Astrocyte (in vitro differentiated cells and primary cell): ENCODE data around the gene ANKS1A. TPM values are rescaled to one million over a fixed set of nuclear protein-coding genes. Genes with fewer than 3 reads are reported as not detected.
"Not testable (repeated sequence)": the region's sequence is repeated elsewhere in the genome, so short reads cannot be mapped to it uniquely, and the experiment has no call there.

Source experiments
- DNase-seq: peaks from one replicate; pipeline ENCODE4 v3.0.0-alpha.2; 2010; ENCODE audit warnings: low read depth
- FAIRE-seq: peaks from 2 replicates; lab custom pipeline; 2011; peaks lifted over from hg19 to GRCh38; lab: Jason Lieb, UNC
- H2AFZ ChIP-seq: 2 replicates; pipeline ENCODE4 v1.6.0; 2012; ENCODE audit warnings: low read depth, low read length, inconsistent platforms
- H3K27ac ChIP-seq: 2 replicates; pipeline ENCODE4 v1.5.1; 2011; ENCODE audit warnings: low read depth, low read length, inconsistent platforms
- H3K27me3 ChIP-seq: 2 replicates; pipeline ENCODE4 v1.6.0; 2011; ENCODE audit warnings: low read length, inconsistent platforms; ENCODE audit not compliant: insufficient read depth
- H3K36me3 ChIP-seq: 2 replicates; pipeline ENCODE4 v1.5.1; 2011; ENCODE audit warnings: low read length, inconsistent platforms; ENCODE audit not compliant: insufficient read depth
- H3K4me1 ChIP-seq: 2 replicates; pipeline ENCODE4 v1.5.1; 2011; ENCODE audit warnings: low read length, inconsistent platforms; ENCODE audit not compliant: insufficient read depth
- H3K4me2 ChIP-seq: 2 replicates; pipeline ENCODE4 v1.6.0; 2012; ENCODE audit warnings: low read length, inconsistent platforms
- H3K4me3 ChIP-seq: 2 replicates; pipeline ENCODE4 v1.5.1; 2011; ENCODE audit warnings: low read depth, mild to moderate bottlenecking, low read length, inconsistent platforms; ENCODE audit not compliant: insufficient read depth
- H3K79me2 ChIP-seq: 2 replicates; pipeline ENCODE4 v1.6.0; 2012; ENCODE audit warnings: mild to moderate bottlenecking, low read length, inconsistent platforms; ENCODE audit not compliant: insufficient read depth
- H3K9ac ChIP-seq: 2 replicates; pipeline ENCODE4 v1.6.0; 2012; ENCODE audit warnings: mild to moderate bottlenecking, low read length, inconsistent platforms
- H3K9me3 ChIP-seq: 2 replicates; pipeline ENCODE4 v1.5.1; 2012; ENCODE audit warnings: low read depth, mild to moderate bottlenecking, low read length, inconsistent platforms; ENCODE audit not compliant: insufficient read depth
- H4K20me1 ChIP-seq: 2 replicates; pipeline ENCODE4 v1.6.0; 2012; ENCODE audit warnings: low read length, inconsistent platforms; ENCODE audit not compliant: insufficient read depth
- H3K27ac Mint-ChIP-seq: one replicate; pipeline ENCODE4 v1.8.0; 2021; ENCODE audit warnings: mild to moderate bottlenecking, mixed read lengths; ENCODE audit not compliant: unreplicated experiment
- H3K27me3 Mint-ChIP-seq: one replicate; pipeline ENCODE4 v1.8.0; 2021; ENCODE audit warnings: low read depth, mixed read lengths; ENCODE audit not compliant: unreplicated experiment
- H3K36me3 Mint-ChIP-seq: one replicate; pipeline ENCODE4 v1.8.0; 2021; ENCODE audit warnings: low read depth, mixed read lengths; ENCODE audit not compliant: unreplicated experiment
- H3K4me1 Mint-ChIP-seq: one replicate; pipeline ENCODE4 v1.8.0; 2021; ENCODE audit warnings: low read depth, mixed read lengths; ENCODE audit not compliant: unreplicated experiment
- H3K4me3 Mint-ChIP-seq: one replicate; pipeline ENCODE4 v1.8.0; 2021; ENCODE audit warnings: mild to moderate bottlenecking, moderate library complexity, mixed read lengths; ENCODE audit not compliant: unreplicated experiment
- H3K9me3 Mint-ChIP-seq: one replicate; pipeline ENCODE4 v1.8.0; 2021; ENCODE audit warnings: mild to moderate bottlenecking, mixed read lengths; ENCODE audit not compliant: unreplicated experiment
- EZH2 ChIP-seq: IDR thresholded peaks from 2 replicates; pipeline ENCODE4 v1.6.1; 2012; ENCODE audit warnings: mild to moderate bottlenecking, low read length, inconsistent platforms; ENCODE audit not compliant: insufficient read depth
- total RNA-seq: library from RNA; stranded (reverse); gene quantifications from 2 replicates; pipeline ENCODE4 v1.2.1, GENCODE V29; 2021
- TF ChIP-seq, protein P1 (sequence below): IDR thresholded peaks from 2 replicates; pipeline ENCODE4 v1.5.1; 2011; ENCODE audit warnings: low read depth, mild to moderate bottlenecking, inconsistent platforms, low read length, moderate library complexity; ENCODE audit not compliant: insufficient read depth

ANKS1A gene
- total RNA-seq, 1 donor from 2014 or later, result 18.0 TPM

DNA sequence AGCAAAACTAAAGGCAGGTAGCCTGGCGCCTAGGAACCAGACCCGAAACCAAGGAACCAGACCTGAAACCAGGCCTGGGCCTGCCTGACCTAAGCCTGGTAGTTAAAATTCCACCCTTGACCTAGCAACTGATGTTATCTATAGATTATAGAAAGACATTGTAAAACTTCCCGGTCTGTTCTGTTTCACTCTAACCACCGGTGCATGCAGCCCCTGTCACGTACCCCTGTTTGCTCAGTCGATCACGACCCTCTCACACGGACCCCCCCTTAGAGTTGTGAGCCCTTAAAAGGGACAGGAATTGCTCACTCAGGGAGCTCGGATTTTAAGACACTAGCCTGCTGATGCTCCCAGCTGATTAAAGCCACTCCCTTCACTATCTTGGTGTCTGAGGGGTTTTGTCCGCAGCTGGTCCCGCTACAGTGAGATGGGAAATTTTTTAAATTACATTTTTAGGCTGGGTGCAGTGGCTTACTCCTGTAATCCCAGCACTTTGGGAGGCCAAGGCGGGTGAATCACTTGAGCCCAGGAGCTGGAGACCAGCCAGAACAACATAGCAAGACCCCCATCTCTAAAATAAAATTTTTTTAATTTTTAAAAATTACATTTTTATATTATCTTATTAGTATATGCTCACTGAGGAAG is 115.0 kb downstream of the ANKS1A start:
- H3K4me3 ChIP-seq, H2AFZ ChIP-seq, H4K20me1 ChIP-seq, H3K9me3 ChIP-seq, FAIRE-seq, H3K9ac ChIP-seq, H3K27ac Mint-ChIP-seq, H3K36me3 ChIP-seq, H3K27me3 ChIP-seq, H3K4me2 ChIP-seq, H3K79me2 ChIP-seq, H3K27ac ChIP-seq, DNase-seq, H3K36me3 Mint-ChIP-seq, H3K4me1 ChIP-seq, H3K27me3 Mint-ChIP-seq, H3K4me1 Mint-ChIP-seq, H3K4me3 Mint-ChIP-seq, H3K9me3 Mint-ChIP-seq: not testable (repeated sequence)

DNA sequence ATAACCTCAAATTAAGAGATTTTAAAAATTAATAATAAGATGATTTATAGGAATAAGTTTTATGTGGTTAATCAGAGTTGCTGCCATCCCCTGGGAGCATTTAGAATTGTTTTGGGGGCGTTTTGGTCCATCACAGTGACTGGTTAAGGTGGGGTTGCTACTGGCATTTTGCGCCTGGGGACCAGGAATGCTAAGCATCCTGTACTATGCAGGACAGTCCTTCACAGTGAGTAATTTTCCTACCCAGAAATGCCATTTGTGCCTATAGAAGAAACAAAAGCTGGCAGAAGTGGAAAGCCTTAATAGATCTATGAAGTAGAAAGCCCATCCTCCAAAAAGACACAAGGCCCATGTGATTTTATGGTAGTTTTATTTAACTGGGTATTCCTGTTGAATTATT is 118.0 kb downstream of the ANKS1A start:
- Mint-ChIP-seq H3K27ac (no peak overlapping the region), H3K27me3 (no peaks in the 10 kb centered on the region)

DNA sequence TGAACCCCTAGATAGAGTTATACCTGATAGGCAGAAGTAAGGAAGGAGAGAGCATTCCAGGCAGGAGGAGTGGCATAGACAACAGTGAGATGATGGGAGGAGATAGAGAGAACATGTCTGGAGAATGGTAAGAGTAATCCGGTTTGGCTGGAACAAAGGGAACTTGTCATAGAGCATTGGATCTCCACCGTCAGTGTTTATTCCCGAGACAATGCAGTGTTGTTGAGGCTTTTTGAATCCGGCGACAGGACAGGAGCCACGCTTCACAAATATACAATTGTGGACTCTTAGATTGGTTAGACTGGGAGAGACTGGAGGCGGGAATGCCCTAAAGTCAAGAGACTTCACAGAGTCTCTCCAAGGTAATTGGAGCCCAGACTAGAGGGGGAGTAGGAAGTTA is 119.8 kb downstream of the ANKS1A start:
- no peak overlapping the region for H3K9ac ChIP-seq
- H2AFZ ChIP-seq, result no peak overlapping the region
- H3K27me3 ChIP-seq, result no peaks in the 10 kb centered on the region
- DNase-seq, result no peak
- H4K20me1 ChIP-seq, result no peaks in the 10 kb centered on the region
- no peak overlapping the region for H3K27ac Mint-ChIP-seq
- H3K4me1 ChIP-seq, result no peaks in the 10 kb centered on the region
- H3K27ac ChIP-seq, result no peak overlapping the region
- H3K4me2 ChIP-seq, result no peak overlapping the region
- no peak for FAIRE-seq
- no peak overlapping the region for H3K4me3 ChIP-seq
- peaks cover 2% of the 10 kb centered on the region for H3K36me3 Mint-ChIP-seq
- no peaks in the 10 kb centered on the region for H3K79me2 ChIP-seq
- H3K27me3 Mint-ChIP-seq, result no peaks in the 10 kb centered on the region
- peaks cover 2% of the 10 kb centered on the region for H3K9me3 Mint-ChIP-seq
- H3K36me3 ChIP-seq, result no peaks in the 10 kb centered on the region
- no peak overlapping the region for H3K4me3 Mint-ChIP-seq
- TF ChIP-seq, protein P1, sequence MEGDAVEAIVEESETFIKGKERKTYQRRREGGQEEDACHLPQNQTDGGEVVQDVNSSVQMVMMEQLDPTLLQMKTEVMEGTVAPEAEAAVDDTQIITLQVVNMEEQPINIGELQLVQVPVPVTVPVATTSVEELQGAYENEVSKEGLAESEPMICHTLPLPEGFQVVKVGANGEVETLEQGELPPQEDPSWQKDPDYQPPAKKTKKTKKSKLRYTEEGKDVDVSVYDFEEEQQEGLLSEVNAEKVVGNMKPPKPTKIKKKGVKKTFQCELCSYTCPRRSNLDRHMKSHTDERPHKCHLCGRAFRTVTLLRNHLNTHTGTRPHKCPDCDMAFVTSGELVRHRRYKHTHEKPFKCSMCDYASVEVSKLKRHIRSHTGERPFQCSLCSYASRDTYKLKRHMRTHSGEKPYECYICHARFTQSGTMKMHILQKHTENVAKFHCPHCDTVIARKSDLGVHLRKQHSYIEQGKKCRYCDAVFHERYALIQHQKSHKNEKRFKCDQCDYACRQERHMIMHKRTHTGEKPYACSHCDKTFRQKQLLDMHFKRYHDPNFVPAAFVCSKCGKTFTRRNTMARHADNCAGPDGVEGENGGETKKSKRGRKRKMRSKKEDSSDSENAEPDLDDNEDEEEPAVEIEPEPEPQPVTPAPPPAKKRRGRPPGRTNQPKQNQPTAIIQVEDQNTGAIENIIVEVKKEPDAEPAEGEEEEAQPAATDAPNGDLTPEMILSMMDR, result no peak
- no peak for TF ChIP-seq EZH2
- H3K4me1 Mint-ChIP-seq, result peaks cover 13% of the 10 kb centered on the region
- H3K9me3 ChIP-seq, result no peaks in the 10 kb centered on the region

More for the DNA sequence above, 118.0 kb downstream of the ANKS1A start:
- no peak for TF ChIP-seq EZH2
- TF ChIP-seq, protein P1, result no peak
- H3K79me2 ChIP-seq, result no peaks in the 10 kb centered on the region
- peaks cover 2% of the 10 kb centered on the region for H3K36me3 Mint-ChIP-seq
- no peaks in the 10 kb centered on the region for H3K27me3 ChIP-seq
- no peaks in the 10 kb centered on the region for H4K20me1 ChIP-seq
- H3K9me3 ChIP-seq, result no peaks in the 10 kb centered on the region
- no peaks in the 10 kb centered on the region for H3K9me3 Mint-ChIP-seq
- no peak for DNase-seq
- H3K4me2 ChIP-seq, result no peak overlapping the region
- no peak overlapping the region for H3K4me3 Mint-ChIP-seq
- H3K4me3 ChIP-seq, result no peak overlapping the region
- FAIRE-seq, result no peak
- no peak overlapping the region for H3K9ac ChIP-seq
- H2AFZ ChIP-seq, result no peak overlapping the region
- H3K36me3 ChIP-seq, result no peaks in the 10 kb centered on the region
- H3K27ac ChIP-seq, result no peak overlapping the region
- no peaks in the 10 kb centered on the region for H3K4me1 ChIP-seq
- peaks cover 13% of the 10 kb centered on the region for H3K4me1 Mint-ChIP-seq
